ENCODE measurements around the gene CYBRD1. TPM values are rescaled to one million over a fixed set of nuclear protein-coding genes. Genes with fewer than 3 reads are reported as not detected.

The CYBRD1 gene
- total RNA-seq, 1 donor from 2014 or later, result 226 TPM

GRCh38 chr2:171595896-171596295 lies 73.6 kb downstream of the CYBRD1 start:
- H3K9me3 ChIP-seq, result no peaks in the 10 kb centered on the region
- no peaks in the 10 kb centered on the region for H3K27me3 ChIP-seq
- no peak overlapping the region for H3K4me3 ChIP-seq
- no peaks in the 10 kb centered on the region for H3K4me1 ChIP-seq
- no peak overlapping the region for H3K27ac ChIP-seq
- intact Hi-C loops (cut with DNase I), result no loop called here
- no peak for DNase-seq (ENCODE audit: extremely low spot score in 2 of 2)
- H3K36me3 ChIP-seq, result no peaks in the 10 kb centered on the region
- TF ChIP-seq POLR2A (IDR thresholded peaks at IDR 0.05) (no peak), POLR2AphosphoS5 (IDR thresholded peaks at IDR 0.05; ENCODE audit: insufficient read depth in 1 of 2, low read depth in 1 of 2) (no peak), CTCF (IDR thresholded peaks at IDR 0.05) (no peak)

GRCh38 chr2:171598713-171599319 lies 76.5 kb downstream of the CYBRD1 start:
- Histone ChIP-seq H3K9me3 (no peaks in the 10 kb centered on the region), H3K27me3 (no peaks in the 10 kb centered on the region), H3K36me3 (no peaks in the 10 kb centered on the region), H3K4me3 (no peak overlapping the region), H3K4me1 (no peaks in the 10 kb centered on the region), H3K27ac (no peak overlapping the region)
- peak in 1 of 2 donors; percentile 49 for DNase-seq (ENCODE audit: extremely low spot score in 2 of 2)
- TF ChIP-seq CTCF (IDR thresholded peaks at IDR 0.05) (peak; percentile 29 to 65 (median 59)), POLR2A (IDR thresholded peaks at IDR 0.05) (no peak)
- intact Hi-C loops (cut with DNase I), result no loop called here

- H3K9me3 ChIP-seq, result no peaks in the 10 kb centered on the region
- H3K27ac ChIP-seq, result no peak overlapping the region
- no peak for DNase-seq (ENCODE audit: extremely low spot score in 2 of 2)
- no peaks in the 10 kb centered on the region for H3K36me3 ChIP-seq
- no peaks in the 10 kb centered on the region for H3K4me1 ChIP-seq
- intact Hi-C loops (cut with DNase I), result no loop called here
- TF ChIP-seq POLR2A (IDR thresholded peaks at IDR 0.05), result no peak
- no peak for TF ChIP-seq POLR2AphosphoS5 (IDR thresholded peaks at IDR 0.05; ENCODE audit: insufficient read depth in 1 of 2, low read depth in 1 of 2)
- no peak for TF ChIP-seq CTCF (IDR thresholded peaks at IDR 0.05)
- no peaks in the 10 kb centered on the region for H3K27me3 ChIP-seq
- no peak overlapping the region for H3K4me3 ChIP-seq
Measured at GRCh38 chr2:171600126-171600525, 77.9 kb downstream of the CYBRD1 start.

GRCh38 chr2:171602352-171602751 lies 80.1 kb downstream of the CYBRD1 start:
- DNase-seq (ENCODE audit: extremely low spot score in 2 of 2), result no peak
- TF ChIP-seq POLR2A (IDR thresholded peaks at IDR 0.05), result no peak
- TF ChIP-seq CTCF (IDR thresholded peaks at IDR 0.05), result no peak
- intact Hi-C loops (cut with DNase I), result no loop called here
- Histone ChIP-seq H3K36me3 (no peaks in the 10 kb centered on the region), H3K4me1 (no peaks in the 10 kb centered on the region), H3K27ac (no peak overlapping the region), H3K9me3 (no peaks in the 10 kb centered on the region), H3K27me3 (no peaks in the 10 kb centered on the region), H3K4me3 (no peak overlapping the region)

Small RNAs within 50 kb of the gene (small RNA-seq; reads per million reads assigned to genes)
- gene AC007969.2 (not detected), gene RPL21P38 (not detected)

Other genes starting within 250 kb of the CYBRD1 start
- 27.7 TPM for gene METTL8, start 88.5 kb upstream of the CYBRD1 start, total RNA-seq
- 19.6 TPM for gene DCAF17, start 88.2 kb upstream of the CYBRD1 start, total RNA-seq
- gene DYNC1I2, start 165.0 kb downstream of the CYBRD1 start, total RNA-seq, result 92.1 TPM